ENCODE data around the gene REEP1.
"Not testable (repeated sequence)": the region's sequence is repeated elsewhere in the genome, so short reads cannot be mapped to it uniquely, and the experiment has no call there.

Gene REEP1

DNA sequence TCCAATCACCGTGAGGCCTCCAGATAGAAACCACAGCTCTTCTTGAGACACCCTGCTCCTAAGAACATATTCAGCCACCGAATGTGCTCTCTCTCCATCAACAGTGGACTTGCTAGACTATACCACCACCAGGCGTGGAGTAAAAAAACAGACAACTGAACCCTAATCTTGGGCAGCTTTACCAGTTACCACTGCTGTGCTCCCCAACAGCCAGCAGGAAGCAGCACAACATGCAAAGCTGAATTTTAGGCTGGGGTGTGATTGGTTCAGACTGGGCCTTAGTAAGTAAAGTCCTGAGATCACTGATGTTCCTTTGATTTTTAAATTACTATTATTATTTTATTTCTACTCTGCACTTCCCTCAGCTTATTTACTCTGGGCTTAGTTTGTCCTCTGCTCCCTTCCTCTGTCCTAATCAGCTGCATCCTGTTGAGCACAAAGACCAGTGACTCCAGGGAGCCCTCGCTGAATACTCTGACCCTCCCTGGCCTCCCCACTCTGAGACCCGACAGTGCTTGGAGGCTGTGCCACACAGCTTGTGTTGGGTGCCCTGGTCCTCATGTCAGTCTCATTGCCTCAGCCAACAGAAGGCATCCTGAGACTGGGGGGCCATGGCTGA lies 116.3 kb downstream of the REEP1 start:
- DNase-seq = peak in 1 of 4 experiments; percentile 15

DNA sequence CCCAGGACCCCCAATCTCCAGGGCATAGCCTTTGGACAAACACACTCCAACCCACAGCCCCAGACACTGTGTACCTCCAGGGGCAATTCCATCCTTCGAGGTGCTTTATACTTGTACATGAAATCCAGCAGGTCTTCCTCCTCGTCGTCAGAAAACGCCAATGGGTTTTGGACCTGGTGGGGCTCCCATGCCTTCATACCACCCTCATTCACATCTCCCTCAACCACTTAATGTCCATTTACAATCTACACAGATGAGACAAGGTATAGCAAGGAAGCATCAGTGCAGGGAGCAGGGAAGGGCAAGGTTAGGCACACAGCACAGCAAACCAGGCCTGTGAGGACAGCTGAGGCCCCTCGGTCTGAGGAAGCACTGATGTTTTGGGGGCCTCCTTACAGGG lies 117.5 kb downstream of the REEP1 start:
- no peak for DNase-seq

DNA sequence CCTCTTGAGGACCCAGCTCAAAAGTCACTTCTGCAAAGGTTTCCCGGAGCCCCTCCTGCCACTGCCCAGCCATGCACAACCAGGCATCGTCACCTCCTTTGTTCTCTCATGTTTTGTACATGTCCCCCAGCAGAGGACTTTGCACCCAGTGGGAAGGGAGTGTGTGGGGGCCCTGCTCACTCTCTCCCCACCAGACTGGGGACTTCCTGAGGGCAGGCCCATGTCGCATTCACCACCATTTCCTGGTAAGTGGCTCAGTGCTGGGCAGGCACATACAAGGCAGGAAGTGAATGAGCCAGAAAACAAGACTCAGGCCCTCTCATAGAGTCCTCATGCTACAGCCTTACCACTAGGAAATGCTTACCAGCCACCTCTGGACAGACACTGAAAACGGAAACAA lies 119.3 kb downstream of the REEP1 start:
- DNase-seq = no peak

DNA sequence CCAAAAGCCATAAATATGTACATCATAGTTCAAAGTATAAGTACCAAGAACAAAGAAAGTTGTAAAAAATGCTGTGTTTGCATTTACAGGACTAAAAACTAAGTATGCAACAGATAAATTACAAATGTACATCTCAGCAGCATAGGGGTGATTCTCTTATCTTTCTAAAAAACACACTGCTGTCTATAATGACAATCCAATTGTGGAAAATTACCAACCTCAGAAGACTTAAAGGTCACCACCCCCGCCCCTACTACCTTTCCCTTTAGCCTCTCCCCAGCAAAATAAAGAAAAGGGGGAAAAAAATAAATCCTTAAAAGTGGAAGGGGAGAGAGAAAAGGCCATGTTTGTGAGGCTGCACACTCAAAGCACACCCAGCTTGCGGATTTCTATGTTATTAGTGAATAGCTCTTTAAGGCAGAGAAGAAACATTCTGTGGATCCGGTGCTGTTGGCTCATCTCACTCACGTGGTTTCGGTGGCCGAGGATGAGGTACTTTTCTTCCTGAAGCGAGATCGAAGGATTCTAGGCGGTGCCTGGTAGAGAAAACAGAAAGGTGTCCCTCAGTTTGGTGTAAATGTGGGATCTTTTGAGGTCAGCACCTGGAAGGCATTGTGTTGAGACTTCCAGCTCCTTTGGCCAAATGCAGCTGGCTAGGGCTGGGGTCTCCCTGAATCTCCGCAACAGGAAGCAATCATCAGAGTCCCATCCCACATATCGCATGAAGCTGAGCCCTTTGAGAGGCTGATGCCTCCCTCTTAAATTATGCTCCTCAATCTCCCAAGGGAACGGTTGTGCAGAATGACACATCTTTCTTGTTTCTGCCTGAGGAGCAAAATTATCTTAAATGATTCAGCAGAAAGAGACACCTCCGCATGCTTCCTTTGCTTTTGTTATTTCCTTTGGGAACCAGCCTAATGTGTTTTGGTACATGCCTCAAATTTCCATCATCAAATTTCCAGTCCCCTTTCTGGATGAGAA lies 120.6 kb downstream of the REEP1 start:
- no peak for DNase-seq

DNA sequence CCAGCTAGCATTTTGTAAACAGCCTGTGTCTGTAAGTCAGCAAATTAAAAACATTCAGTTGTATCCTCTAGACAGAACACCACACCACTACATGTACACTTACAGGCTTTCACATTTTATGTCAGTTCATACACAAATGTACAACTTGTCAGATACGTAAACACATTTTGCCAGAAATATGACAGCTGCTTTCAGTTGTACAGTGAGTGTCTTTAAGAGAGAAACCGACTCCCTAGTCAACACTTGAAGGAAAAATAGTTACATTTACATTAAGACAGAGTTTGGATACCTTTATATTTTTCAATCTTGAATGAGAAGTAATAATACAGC lies 123.0 kb downstream of the REEP1 start:
- DNase-seq = no peak

DNA sequence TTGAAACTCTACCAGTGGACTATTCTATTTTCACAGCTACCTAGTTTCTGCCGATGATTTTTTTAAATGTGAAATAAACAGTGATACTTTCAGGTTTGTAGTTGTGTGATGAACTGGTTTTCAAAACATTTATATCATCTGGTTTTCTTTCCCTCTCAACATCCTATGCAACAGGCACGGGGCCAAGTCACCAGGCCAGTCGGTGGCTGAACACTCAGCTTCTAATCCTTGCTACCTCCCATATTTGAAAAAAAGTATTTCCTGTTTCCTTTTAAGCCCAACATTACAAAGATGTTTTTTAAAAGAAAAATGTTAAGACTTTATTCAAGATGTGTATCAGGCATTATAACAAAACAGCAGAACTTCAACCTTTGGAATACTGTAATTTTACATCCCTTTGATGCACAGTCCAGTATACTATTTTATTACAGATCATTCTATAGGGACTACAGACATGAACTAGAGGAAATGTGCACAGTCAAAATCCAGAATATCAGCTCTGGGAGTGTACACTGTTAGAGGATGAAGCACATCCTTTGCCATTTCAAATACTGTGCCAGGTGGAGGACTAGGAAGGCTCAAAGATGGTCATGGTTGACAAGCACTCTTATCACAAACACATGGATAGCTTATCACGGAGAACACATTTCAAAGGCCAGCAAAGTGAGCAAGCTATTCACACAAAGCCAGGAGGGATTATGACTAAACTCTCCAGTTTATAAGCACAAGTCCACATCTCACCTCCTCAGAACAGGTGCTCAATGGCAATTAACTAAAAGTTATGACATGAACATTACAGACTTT lies 123.5 kb downstream of the REEP1 start:
- DNase-seq = no peak

DNA sequence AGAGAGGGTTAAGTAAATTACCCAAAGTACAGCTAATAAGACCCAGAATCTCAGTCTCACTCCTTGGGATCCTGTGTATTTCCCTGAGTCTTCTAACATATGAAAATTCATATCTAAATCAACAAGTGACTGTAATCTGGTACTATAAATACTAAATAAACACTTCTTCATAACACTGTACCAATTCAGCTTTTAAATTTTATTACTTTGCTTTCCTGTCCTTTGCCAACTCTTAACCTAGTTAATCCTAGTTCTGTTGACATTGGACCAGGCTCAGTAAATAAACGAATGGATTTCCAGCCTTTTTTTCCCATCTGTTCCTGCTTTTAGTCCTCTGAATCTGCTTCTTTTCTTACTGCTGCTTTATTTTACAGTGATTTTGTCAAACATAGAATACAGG lies 124.4 kb downstream of the REEP1 start:
- DNase-seq = no peak

DNA sequence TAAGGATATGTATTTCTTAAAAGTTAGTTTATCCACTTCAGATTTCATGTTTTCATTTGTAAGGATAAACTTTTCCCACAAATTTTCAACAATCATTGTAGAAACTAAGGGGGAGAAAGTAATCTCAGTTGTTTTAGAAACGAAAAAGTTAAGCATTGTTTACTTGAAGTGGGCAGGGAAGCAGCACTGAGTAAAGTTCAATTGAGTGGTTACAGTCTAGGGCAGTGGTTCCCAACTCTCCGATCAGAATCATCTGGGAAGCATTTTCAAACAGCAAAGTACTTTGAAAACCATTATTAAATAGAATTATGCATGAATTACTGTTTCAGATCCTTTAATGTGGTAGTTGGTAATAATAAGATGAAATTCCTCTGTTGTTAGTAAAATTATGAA lies 125.6 kb downstream of the REEP1 start:
- DNase-seq = no peak

DNA sequence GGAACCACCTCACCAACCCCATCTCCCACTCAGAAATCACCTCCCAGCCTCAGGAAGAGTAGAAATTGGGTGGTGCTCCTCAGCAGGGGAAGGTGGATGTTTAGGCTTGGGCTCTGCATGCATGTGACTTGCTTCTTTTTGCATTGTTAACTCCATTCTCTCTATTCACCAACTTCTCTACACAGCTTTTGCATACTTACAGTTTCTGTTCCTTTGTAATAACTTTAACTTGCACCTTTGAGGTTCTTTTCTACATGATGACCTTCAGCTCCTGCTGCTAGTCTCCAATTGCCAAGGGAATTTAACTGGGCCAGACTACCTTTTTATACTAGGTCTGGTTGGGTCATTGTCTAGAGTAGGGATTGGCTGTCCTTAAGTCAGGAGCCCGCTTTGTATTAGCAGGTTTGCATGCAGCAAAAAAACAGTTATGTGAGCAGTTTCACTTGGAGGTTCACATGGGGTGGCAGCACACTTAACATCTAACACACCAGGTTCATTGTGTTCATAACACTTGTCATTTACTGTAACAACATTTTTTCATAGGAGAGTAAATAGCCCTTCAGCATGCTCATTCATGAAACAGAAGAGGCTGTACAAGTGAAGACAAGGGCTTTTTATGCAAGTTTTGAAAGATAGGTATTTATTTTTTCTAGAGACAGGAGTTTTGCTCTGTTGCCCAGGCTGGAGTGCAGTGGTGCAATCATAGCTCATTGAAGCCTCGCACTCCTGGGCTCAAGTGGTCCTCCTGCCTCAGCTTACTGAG lies 126.2 kb downstream of the REEP1 start:
- DNase-seq = no peak

DNA sequence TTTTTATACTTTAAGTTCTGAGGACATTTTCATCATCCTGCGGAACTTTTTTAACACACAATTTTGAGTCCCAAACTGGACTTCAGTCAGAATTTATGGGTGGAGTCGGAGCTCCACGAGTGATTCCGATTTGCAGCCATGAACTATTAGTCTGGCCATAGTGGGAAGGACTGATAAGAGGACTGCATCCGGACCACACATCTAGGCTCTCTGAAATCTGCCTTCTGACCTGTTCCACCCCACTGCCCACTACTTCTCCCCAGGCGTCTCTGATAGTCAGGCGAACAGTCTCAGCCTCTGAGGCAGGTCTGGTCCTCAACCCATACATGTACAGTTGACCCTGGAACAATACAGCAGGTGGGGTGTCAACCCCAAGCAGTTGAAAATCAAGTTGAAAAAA lies 133.0 kb downstream of the REEP1 start:
- no peak for DNase-seq

DNA sequence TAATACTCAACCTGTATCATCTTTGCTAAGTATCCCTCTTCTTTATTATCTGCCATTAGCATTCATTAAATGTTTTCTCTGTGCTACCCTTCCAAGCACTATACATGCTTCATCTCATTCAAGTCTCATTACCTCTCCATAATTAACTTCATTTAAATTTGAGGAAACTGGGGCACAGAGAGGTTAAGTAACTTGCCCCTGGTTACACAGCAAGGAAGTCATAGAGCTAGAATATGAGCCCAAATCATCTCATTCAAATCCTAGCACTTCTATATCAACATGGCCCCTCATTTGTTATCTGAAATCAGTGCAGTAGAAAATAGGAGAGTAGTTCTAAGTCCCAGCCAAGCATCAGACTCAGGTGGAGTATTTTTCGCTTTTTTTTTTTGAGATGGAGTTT lies 133.8 kb downstream of the REEP1 start:
- DNase-seq = no peak

DNA sequence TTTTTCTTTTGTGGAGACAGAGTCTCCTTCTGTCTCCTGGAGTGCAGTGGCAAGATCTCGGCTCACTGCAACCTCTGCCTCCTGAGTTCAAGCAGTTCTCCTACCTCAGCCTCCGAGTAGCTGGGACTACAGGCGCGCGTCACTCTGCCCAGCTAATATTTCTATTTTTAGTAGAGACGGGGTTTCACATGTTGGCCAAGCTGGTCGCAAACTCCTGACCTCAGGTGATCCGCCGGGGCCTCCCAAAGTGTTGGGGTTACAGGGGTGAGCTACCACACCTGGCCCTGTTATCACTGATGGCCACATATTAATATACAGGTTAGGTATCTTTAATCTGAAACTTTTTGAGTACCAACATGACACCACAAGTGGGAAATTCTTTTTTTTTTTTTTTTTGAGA lies 134.7 kb downstream of the REEP1 start:
- DNase-seq = no peak

DNA sequence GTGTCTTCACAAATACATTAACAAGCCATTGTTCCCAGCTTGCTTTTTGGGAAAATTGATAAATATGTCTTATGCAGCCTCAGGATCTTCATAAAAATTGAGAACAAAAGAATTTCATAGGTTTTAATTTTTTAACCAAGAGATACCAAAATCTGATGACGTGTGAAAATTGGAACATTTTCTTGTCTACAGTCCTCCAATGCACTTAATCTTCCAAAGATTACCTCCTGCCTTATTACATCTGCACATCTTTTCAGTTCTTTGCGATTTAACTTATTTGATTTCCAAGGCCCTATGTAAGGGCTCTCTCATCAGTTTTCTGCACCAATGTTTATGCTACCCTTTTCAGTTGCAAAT lies 135.1 kb downstream of the REEP1 start:
- DNase-seq = no peak

DNA sequence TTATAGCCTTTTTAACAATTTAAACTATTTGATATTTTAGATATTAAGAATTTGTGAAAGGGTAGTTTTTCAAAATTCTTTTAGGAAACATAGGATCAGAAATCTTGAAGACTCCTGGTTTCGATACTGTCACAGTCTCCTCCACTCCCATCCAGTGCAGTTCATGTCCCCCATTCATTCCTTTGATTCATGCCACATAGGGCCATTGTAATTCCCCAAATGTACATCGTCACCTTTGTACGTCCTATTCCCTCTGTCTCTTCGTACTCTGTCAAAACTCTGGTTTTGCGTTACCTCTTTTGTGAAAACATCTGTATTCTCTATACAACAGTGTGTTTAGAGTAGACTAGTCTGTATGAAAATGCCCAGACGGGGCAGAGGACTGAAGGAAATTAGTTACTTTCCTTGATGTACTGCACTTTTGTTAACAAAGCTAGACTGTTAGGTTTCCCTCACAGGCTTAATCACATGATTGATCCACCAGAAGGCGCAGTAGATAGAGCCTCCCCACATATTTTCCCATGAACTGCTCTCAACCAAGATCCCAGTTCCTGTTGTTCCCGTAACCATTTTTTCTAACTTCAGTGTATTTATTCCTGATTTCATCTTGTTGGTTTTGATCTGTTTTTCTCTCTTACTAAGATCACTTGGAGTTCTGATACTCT lies 135.6 kb downstream of the REEP1 start:
- DNase-seq = no peak

DNA sequence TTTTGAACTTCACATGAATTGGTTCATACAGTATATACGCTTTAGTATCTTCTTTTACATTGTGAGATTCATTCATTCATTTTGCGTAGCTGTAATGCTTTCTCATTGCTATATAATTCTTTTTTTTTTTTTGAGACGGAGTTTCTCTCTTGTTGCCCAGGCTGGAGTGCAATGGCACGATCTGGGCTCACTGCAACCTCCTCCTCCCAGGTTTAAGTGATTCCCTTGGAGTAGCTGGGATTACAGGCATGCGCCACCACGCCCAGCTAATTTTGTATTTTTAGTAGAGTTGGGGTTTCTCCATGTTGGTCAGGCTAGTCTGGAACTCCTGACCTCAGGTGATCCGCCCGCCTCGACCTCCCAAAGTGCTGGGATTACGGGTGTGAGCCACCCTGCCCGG lies 136.9 kb downstream of the REEP1 start:
- DNase-seq = not testable (repeated sequence)

DNA sequence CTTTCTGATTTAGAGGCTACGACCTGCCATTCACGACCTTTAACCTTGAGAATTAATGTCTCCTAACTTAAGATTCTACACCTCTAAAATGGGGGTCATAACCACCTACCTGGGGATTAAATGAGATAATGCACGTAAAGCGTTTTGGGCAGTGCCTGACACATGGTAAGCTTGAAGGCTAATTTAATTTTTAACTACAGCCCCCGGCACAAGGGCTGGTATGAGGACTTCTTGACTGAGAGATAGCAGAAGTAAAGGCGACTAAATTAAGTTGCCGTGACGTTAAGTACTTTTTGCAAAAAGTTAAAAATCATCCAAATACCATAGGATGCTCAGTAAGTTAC lies 137.6 kb downstream of the REEP1 start:
- no peak for DNase-seq

DNA sequence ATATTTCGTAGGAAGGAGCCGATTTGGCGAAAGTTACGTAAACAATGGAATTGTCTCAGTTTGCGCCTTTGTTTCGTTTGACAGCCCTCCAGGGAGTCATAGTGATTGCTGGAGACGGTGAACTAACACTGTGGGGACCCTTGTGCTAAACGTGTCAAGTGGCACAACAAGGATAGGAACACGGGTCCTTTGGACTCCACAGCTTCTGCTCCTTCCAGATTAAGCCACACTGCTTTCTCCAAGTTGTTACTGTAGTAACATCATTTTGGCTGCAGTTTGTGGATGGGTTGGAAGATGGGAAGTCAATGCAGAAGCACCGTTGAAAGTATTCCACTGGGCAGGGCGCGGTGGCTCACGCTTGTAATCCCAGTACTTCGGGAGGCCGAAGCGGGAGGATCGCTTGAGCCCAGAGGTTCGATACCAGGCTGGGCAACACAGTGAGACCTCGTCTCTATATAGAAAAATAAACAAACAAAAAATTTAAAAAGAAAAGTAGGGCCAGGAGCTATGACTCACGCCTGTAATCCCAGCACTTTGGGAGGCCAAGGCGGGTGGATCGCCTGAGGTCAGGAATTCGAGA lies 141.5 kb downstream of the REEP1 start:
- DNase-seq = no peak

DNA sequence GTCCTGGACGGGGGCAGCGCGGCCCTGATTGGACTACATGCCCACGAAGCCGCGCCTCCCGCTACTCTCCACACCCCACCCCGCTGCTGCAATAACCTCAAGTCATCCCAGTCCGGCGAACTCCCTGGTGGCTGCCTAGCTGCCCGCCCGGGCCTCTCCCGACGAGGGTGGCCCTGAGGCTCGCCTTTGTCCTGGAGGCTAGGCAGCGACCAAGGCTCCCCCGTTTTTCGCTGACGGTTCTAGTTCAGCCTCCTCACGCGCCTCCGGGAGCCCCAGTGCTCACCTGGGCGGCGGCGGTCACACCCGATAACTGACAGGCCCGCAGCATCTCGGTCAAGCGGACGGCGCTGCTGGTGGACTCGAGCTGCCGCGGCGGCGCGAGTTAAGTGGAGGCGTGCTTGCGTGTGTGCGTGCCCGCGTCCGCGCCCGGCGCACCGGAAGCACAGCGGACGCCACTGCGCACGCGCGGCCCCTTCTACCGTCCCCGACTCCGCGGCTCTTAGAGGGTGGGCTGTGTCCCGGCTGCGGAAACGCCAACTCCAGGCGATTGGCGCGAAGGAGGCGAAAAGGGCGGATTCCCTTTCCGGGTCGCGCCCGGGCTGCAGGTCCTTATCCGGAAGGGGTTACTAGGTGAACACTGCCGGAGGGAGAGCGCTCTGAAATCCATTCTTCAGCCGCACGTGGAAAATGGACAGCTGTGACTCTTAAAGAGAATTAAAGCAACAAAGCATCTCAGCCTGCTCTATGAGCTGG lies 142.2 kb downstream of the REEP1 start, which contains the start of gene IMMT:
IMMT (minus strand) TSS at position 408 of the 753 bp plus-strand sequence; CDS start at position 328, 80 bp downstream.
- DNase-seq = peak; percentile 87 to 92 (median 89)

DNA sequence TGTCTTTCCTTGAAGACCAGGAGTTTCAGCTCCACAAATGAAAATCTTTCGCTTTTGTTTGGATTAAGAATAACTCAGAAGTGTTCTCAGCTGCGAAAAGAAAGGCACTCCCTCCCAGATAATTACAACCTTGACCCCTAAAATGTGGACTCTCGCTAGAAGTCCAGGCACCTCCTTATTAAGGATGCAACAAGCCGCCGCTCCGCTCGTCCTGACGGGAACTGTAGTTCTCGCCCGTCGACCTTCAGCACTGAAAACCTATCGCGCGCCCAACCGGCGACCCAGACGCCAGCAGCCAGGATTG lies 142.7 kb downstream of the REEP1 start:
- DNase-seq = no peak

DNA sequence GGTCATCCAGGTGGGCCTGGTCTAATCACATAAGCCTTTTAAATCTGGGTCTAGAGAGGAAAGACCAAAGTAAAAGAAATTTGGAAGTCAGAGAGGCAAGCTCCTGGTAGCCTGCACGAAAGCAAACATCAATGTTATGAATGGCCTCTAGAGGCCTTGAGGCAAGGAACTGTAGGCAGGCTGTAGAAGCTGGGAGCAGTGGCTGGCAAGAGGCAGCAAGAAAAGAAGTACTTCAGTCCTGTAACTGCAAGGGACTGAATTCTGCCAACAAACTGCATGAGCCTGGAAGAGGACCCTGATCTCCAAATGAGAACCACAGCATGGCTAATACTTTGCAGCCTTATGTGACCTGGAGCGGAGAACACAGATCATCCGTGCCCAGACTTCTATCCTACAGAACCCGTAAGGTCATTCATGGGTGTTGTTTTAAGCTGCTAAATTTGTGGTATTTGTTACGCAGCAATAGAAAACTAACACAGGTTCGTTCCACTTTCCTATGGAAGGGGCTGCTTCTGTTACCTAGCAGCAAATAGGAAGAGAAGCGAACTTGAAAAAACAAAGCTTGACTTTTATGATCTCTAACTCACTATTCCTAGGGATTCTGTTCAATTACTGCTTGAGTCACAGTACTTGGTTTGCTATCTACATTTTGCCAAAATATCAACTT lies 143.4 kb downstream of the REEP1 start:
- no peak for DNase-seq

Measured in activated CD4-positive, CD25-positive, alpha-beta regulatory T cell (primary cell).